Measurements from ENCODE around the gene KLF4.

DNA sequence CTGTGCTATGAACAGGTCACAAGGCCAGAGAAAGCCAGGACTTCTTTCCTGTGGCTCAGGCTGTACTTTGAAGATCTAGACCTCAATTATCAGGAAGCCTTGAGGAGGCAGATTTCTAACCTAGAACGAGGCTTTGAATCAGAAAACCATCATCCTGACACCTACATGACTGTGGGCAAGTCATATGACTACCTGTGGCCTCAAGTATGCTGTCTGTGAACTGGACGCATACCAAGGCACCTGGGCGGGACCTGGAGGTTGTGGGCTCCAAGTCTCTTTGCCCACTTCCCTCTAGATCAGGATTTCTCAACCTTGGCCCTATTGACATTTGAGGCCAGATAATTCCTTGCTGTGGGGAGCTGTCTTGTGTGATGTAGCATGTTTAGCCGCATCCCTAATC is 42.5 kb downstream of the KLF4 start:
- TF ChIP-seq CTCF (conservative IDR thresholded peaks at IDR 0.05; ENCODE audit: low read depth, low read length): no peak
- TF ChIP-seq POLR2A (IDR thresholded peaks at IDR 0.05; ENCODE audit: low read depth, low read length): no peak
- no peak for TF ChIP-seq RAD21 (IDR thresholded peaks at IDR 0.05; ENCODE audit: low read length)
- no peak for TF ChIP-seq RFX5 (IDR thresholded peaks at IDR 0.05; ENCODE audit: low read depth, low read length)
- TF ChIP-seq MAFK (IDR thresholded peaks at IDR 0.05; ENCODE audit: low read depth, low read length): no peak
- no peak for TF ChIP-seq USF2 (IDR thresholded peaks at IDR 0.05; ENCODE audit: low read depth, low read length)
- no peak for TF ChIP-seq CEBPB (IDR thresholded peaks at IDR 0.05; ENCODE audit: low read depth, low read length)
- no peak for TF ChIP-seq SMC3 (IDR thresholded peaks at IDR 0.05; ENCODE audit: low read depth, low read length)
- no peak for TF ChIP-seq MAZ (IDR thresholded peaks at IDR 0.05; ENCODE audit: borderline replicate concordance, low read depth, low read length)
- TF ChIP-seq FOS (IDR thresholded peaks at IDR 0.05; ENCODE audit: low read depth, low read length): no peak
- TF ChIP-seq, protein P1, sequence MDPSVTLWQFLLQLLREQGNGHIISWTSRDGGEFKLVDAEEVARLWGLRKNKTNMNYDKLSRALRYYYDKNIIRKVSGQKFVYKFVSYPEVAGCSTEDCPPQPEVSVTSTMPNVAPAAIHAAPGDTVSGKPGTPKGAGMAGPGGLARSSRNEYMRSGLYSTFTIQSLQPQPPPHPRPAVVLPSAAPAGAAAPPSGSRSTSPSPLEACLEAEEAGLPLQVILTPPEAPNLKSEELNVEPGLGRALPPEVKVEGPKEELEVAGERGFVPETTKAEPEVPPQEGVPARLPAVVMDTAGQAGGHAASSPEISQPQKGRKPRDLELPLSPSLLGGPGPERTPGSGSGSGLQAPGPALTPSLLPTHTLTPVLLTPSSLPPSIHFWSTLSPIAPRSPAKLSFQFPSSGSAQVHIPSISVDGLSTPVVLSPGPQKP (IDR thresholded peaks at IDR 0.05; ENCODE audit: borderline replicate concordance, low read depth, low read length): no peak
- TF ChIP-seq MXI1 (IDR thresholded peaks at IDR 0.05; ENCODE audit: borderline replicate concordance, low read depth, low read length): no peak
